HepG2 (cell line): ENCODE measurements around the gene PPP1R16B. TPM values are rescaled to one million over a fixed set of nuclear protein-coding genes. Genes with fewer than 3 reads are reported as not detected.

Source experiments
- ATAC-seq: fragments of 200-7000 bp; cut with Tn5 transposase; 3 replicates; pipeline ENCODE4 v1.9.1; 2020; ENCODE audit warnings: mild to moderate bottlenecking, moderate library complexity
- BruUV-seq: library from RNA; stranded (reverse); fragments of 400-500 nt; replicated peaks from 2 replicates; lab custom pipeline; 2021; lab: Mats Ljungman, UMichigan
- CTCF ChIA-PET: fragments of 300-600 bp; formaldehyde crosslinking; extraction: SDS; loops from one replicate; lab custom pipeline; 2021; ENCODE audit warnings: low total read pairs, inconsistent platforms, low intra/inter-chr PET ratio; lab: Yijun Ruan, JAX
- POLR2A ChIA-PET: fragments of 350-600 bp; sonication (Branson Sonifier 250); formaldehyde crosslinking; loops from one replicate; lab custom pipeline; 2020; ENCODE audit warnings: antibody characterized with exemption, inconsistent platforms; lab: Yijun Ruan, JAX
- DNase-seq: peaks from one replicate; pipeline ENCODE4 v3.0.0-alpha.2; 2015; ENCODE audit warnings: low spot score
- FAIRE-seq: peaks from 3 replicates; lab custom pipeline; 2011; peaks lifted over from hg19 to GRCh38; lab: Jason Lieb, UNC
- H2AFZ ChIP-seq: one replicate; pipeline ENCODE4 v1.6.1; 2011; ENCODE audit warnings: low read length, inconsistent platforms
- H3K27ac ChIP-seq: fragments of 300-600 bp; 3 replicates; pipeline ENCODE4 v1.8.0; 2011; ENCODE audit warnings: mixed run types, mild to moderate bottlenecking, mixed read lengths, low read length, inconsistent platforms; ENCODE audit not compliant: insufficient read depth; ENCODE audit errors: extremely low read length
- H3K27me3 ChIP-seq, 2 experiments: fragments of 200-600 bp in 1 of 2; 2 replicates in 1 of 2; 3 replicates in 1 of 2; pipeline versions ENCODE4 v1.6.0 to v1.8.0; 2011; ENCODE audit warnings: low read length in 2 of 2, mild to moderate bottlenecking in 2 of 2, moderate library complexity in 2 of 2, inconsistent platforms in 1 of 2; ENCODE audit not compliant: insufficient read depth in 2 of 2, control insufficient read depth in 1 of 2
- H3K36me3 ChIP-seq, 2 experiments: fragments of 200-600 bp in 1 of 2; replicated peaks in 1 of 2; 2 replicates in 1 of 2; 3 replicates in 1 of 2; pipeline versions ENCODE4 v1.5.1 to v1.8.0; 2011; ENCODE audit warnings: low read length in 2 of 2, inconsistent platforms in 1 of 2; ENCODE audit not compliant: insufficient read depth in 2 of 2, control insufficient read depth in 1 of 2
- H3K4me1 ChIP-seq: 2 replicates; pipeline ENCODE4 v1.5.1; 2012; ENCODE audit warnings: low read length, inconsistent platforms; ENCODE audit not compliant: insufficient read depth
- H3K4me2 ChIP-seq: 2 replicates; pipeline ENCODE4 v1.6.0; 2011; ENCODE audit warnings: low read depth, low read length, inconsistent platforms
- H3K4me3 ChIP-seq, 3 experiments: fragments of 200-600 bp in 1 of 3; sonication (generic), shearing (Covaris generic) in 1 of 3; replicated peaks in 1 of 3; 2 replicates each; pipeline ENCODE4 v1.5.1; 2011 to 2016; ENCODE audit warnings: low read length in 3 of 3, inconsistent platforms in 2 of 3, low read depth in 2 of 3, mild to moderate bottlenecking in 2 of 3, control low read depth in 1 of 3, mixed read lengths in 1 of 3; ENCODE audit not compliant: insufficient read depth in 1 of 3
- H3K79me2 ChIP-seq: one replicate; pipeline ENCODE4 v1.6.1; 2011; ENCODE audit warnings: low read length, inconsistent platforms; ENCODE audit not compliant: insufficient read depth
- H3K9ac ChIP-seq: 2 replicates; pipeline ENCODE4 v1.6.0; 2011; ENCODE audit warnings: mild to moderate bottlenecking, low read depth, low read length, inconsistent platforms; ENCODE audit not compliant: insufficient read depth
- H3K9me3 ChIP-seq: 2 replicates; pipeline ENCODE4 v1.5.1; 2012; ENCODE audit warnings: mild to moderate bottlenecking, low read length
- H4K20me1 ChIP-seq: 2 replicates; pipeline ENCODE4 v1.6.0; 2011; ENCODE audit warnings: inconsistent platforms, mild to moderate bottlenecking, low read length, moderate library complexity; ENCODE audit not compliant: insufficient read depth
- ATF7-NPFF ChIP-seq: sonication (generic); formaldehyde crosslinking; IDR thresholded peaks from 2 replicates; pipeline ENCODE4 v1.8.1; 2023; ENCODE audit warnings: mild to moderate bottlenecking, low read depth, missing genetic modification reagents, moderate library complexity
- HMG20A ChIP-seq: IDR thresholded peaks from 2 replicates; pipeline ENCODE4 v1.6.1; 2016; ENCODE audit warnings: borderline replicate concordance
- KDM4B ChIP-seq: sonication (generic); formaldehyde crosslinking; IDR thresholded peaks from 2 replicates; pipeline ENCODE4 v1.4.0; 2020; ENCODE audit warnings: missing genetic modification reagents
- NCOR1 ChIP-seq: fragments of 200-600 bp; sonication (generic); IDR thresholded peaks from 2 replicates; pipeline ENCODE4 v1.7.0; 2017; ENCODE audit warnings: antibody characterized with exemption, low read length, borderline replicate concordance
- NFATC3 ChIP-seq: sonication (generic); formaldehyde crosslinking; IDR thresholded peaks from 2 replicates; pipeline ENCODE4 v1.5.1; 2020; ENCODE audit warnings: mild to moderate bottlenecking, missing genetic modification reagents
- NPAS2 ChIP-seq: sonication (generic); formaldehyde crosslinking; IDR thresholded peaks from 2 replicates; pipeline ENCODE4 v1.8.0; 2022; ENCODE audit warnings: mild to moderate bottlenecking, missing genetic modification reagents, borderline replicate concordance
- TBL1XR1 ChIP-seq: fragments of 150-350 bp; IDR thresholded peaks from 2 replicates; pipeline ENCODE4 v1.6.1; 2014; ENCODE audit warnings: borderline replicate concordance, low read length; ENCODE audit not compliant: partially characterized antibody
- ZNF224 ChIP-seq: sonication (generic); formaldehyde crosslinking; IDR thresholded peaks from 2 replicates; pipeline ENCODE4 v1.5.0; 2020; ENCODE audit warnings: mild to moderate bottlenecking, missing genetic modification reagents
- ZNF253 ChIP-seq: sonication (generic); formaldehyde crosslinking; IDR thresholded peaks from 2 replicates; pipeline ENCODE4 v1.8.0; 2022; ENCODE audit warnings: mild to moderate bottlenecking, missing genetic modification reagents, borderline replicate concordance
- ZNF331 ChIP-seq: sonication (generic); formaldehyde crosslinking; IDR thresholded peaks from 2 replicates; pipeline ENCODE4 v1.4.0; 2020; ENCODE audit warnings: missing genetic modification reagents
- ZNF564 ChIP-seq: sonication (generic); formaldehyde crosslinking; IDR thresholded peaks from 2 replicates; pipeline ENCODE4 v1.8.1; 2023; ENCODE audit warnings: mild to moderate bottlenecking, missing genetic modification reagents
- ZNF777 ChIP-seq: sonication (generic); formaldehyde crosslinking; IDR thresholded peaks from 2 replicates; pipeline ENCODE4 v1.4.0; 2020; ENCODE audit warnings: missing genetic modification reagents
- WGBS: methylation state at CpG from one replicate; pipeline ENCODE4 v1.1.6; 2017; ENCODE audit warnings: low lambda C conversion rate; 5-methylcytosine and 5-hydroxymethylcytosine counted together
- in situ Hi-C: cut with HindIII; loops from 2 replicates; pipeline ENCODE4 v1.10.0; 2017; ENCODE audit warnings: low pct_unique_long_range_greater_than_20kb; ENCODE audit not compliant: extremely low pct_ligation_motif_present
- intact Hi-C: fragments of 100-400 bp; cut with micrococcal nuclease; formaldehyde crosslinking; loops from one replicate; pipeline ENCODE4 v1.10.0; 2022; ENCODE audit not compliant: unreplicated experiment
- polyA plus RNA-seq, 8 experiments: library from polyadenylated mRNA; depleted of rRNA in 3 of 8; stranded (reverse) in 7 of 8; unstranded in 1 of 8; fragments of >200 nt; fragmentation: Illumina TruSeq in 4 of 8; extraction: Trizol in 4 of 8; gene quantifications; 2 replicates each; pipeline versions ENCODE4 v1.2.1 to v1.2.3, GENCODE V29; 2011 to 2016; ENCODE audit warnings: low read depth in 4 of 8, missing spikeins in 1 of 8, mixed read lengths in 1 of 8; ENCODE audit not compliant: insufficient read depth in 1 of 8
- total RNA-seq, 5 experiments: library from RNA; depleted of rRNA; stranded (reverse); fragments of >200 nt; fragmentation: Illumina TruSeq; extraction: Trizol; gene quantifications; 2 replicates each; pipeline ENCODE4 v1.2.3, GENCODE V29; 2016; ENCODE audit warnings: low read depth in 1 of 5
- TF ChIP-seq, protein P1 (sequence below): sonication (generic); formaldehyde crosslinking; IDR thresholded peaks from 2 replicates; pipeline ENCODE4 v1.5.0; 2020; ENCODE audit warnings: mild to moderate bottlenecking, missing genetic modification reagents, borderline replicate concordance
- TF ChIP-seq, protein P2 (sequence below): sonication (generic); formaldehyde crosslinking; IDR thresholded peaks from 2 replicates; pipeline ENCODE4 v1.5.0; 2020; ENCODE audit warnings: missing genetic modification reagents, mild to moderate bottlenecking, borderline replicate concordance
- TF ChIP-seq, protein P3 (sequence below): IDR thresholded peaks from 2 replicates; pipeline ENCODE4 v1.6.1; 2016
- TF ChIP-seq, protein P4 (sequence below): sonication (generic); formaldehyde crosslinking; IDR thresholded peaks from 2 replicates; pipeline ENCODE4 v1.8.1; 2023; ENCODE audit warnings: mild to moderate bottlenecking, missing genetic modification reagents

The PPP1R16B gene
- total and polyA plus RNA-seq, 2 of the 13 experiments (the other 11 are each of a cell fraction or from before 2014, with no cell fraction given), result 0.02 to 0.11 TPM

DNA sequence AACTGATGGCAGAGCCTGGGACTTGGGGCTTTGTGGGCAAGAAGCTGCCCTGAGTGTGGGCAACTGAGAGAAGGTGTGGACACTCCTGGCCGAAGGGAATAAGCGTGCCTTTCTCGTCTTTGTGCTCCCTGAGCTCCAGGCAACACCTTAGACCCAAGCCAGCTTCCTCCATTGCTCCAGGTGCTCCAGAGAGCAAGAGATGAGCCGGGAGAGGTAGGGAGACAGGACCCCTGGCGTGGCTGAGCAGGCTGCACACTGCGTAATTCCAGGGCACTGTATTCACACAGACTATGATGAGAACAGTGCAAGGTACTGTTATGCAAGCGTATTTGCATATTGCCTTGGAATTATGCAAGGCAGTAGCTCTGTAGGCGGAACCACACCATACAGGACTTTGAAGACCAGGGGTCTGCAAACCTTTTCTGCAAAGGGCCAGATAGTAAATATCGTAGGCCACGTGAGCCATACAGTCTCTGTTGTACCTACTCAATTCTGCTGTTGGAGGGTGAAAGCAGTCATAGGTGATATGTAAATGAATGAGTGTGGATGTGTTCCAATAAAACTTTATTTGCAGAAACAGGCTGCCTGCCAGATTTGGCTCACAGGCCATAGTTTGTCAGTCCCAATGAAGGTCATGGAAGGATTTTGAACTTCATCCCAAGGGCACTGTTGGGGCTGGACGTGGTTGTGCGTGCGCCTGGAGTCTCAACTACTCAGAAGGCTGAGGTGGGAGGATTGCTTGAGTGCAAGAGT is 78.7 kb downstream of the PPP1R16B start:
- Histone ChIP-seq H3K27ac (no peak overlapping the region), H3K4me2 (peak overlapping the region; percentile 2; the same call in 1 of the 2 replicates), H3K79me2 (no peaks in the 10 kb centered on the region), H3K36me3 (no peaks in the 10 kb centered on the region), H3K9ac (no peak overlapping the region), H3K27me3 (peaks cover 5 to 6% of the 10 kb centered on the region in 2 experiments; a peak in 1 of 5 replicates), H3K4me3 (no peak overlapping the region), H3K4me1 (peaks cover 24% of the 10 kb centered on the region), H4K20me1 (no peaks in the 10 kb centered on the region), H2AFZ (no peak overlapping the region), H3K9me3 (no peaks in the 10 kb centered on the region)
- DNase-seq (peak; percentile 62), ATAC-seq (peak; percentile 86), FAIRE-seq (peak; percentile 91)
- intact Hi-C loops, result no loop called here
- CTCF ChIA-PET, result no interaction called here
- BruUV-seq, result no TSS peak
- in situ Hi-C loops, result no loop called here
- POLR2A ChIA-PET, result no interaction called here
- 16% methylated on average over 12 of the region's 13 CpGs for whole genome bisulfite sequencing
- TF ChIP-seq NCOR1, result peak; percentile 58; the same call in 1 of the 2 replicates
- TF ChIP-seq ZNF564, result no peak
- TF ChIP-seq NPAS2 (CRISPR knock-in tag), result no peak
- no peak for TF ChIP-seq ZNF331
- TF ChIP-seq ATF7-NPFF (CRISPR knock-in tag), result no peak
- TF ChIP-seq, protein P1, sequence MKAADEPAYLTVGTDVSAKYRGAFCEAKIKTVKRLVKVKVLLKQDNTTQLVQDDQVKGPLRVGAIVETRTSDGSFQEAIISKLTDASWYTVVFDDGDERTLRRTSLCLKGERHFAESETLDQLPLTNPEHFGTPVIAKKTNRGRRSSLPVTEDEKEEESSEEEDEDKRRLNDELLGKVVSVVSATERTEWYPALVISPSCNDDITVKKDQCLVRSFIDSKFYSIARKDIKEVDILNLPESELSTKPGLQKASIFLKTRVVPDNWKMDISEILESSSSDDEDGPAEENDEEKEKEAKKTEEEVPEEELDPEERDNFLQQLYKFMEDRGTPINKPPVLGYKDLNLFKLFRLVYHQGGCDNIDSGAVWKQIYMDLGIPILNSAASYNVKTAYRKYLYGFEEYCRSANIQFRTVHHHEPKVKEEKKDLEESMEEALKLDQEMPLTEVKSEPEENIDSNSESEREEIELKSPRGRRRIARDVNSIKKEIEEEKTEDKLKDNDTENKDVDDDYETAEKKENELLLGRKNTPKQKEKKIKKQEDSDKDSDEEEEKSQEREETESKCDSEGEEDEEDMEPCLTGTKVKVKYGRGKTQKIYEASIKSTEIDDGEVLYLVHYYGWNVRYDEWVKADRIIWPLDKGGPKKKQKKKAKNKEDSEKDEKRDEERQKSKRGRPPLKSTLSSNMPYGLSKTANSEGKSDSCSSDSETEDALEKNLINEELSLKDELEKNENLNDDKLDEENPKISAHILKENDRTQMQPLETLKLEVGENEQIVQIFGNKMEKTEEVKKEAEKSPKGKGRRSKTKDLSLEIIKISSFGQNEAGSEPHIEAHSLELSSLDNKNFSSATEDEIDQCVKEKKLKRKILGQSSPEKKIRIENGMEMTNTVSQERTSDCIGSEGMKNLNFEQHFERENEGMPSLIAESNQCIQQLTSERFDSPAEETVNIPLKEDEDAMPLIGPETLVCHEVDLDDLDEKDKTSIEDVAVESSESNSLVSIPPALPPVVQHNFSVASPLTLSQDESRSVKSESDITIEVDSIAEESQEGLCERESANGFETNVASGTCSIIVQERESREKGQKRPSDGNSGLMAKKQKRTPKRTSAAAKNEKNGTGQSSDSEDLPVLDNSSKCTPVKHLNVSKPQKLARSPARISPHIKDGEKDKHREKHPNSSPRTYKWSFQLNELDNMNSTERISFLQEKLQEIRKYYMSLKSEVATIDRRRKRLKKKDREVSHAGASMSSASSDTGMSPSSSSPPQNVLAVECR (CRISPR knock-in tag), result 0 out of 2 replicates have a peak, but pooled peaks have one; percentile 16
- TF ChIP-seq ZNF253 (CRISPR knock-in tag), result no peak
- TF ChIP-seq TBL1XR1, result peak; percentile 43
- TF ChIP-seq, protein P2, sequence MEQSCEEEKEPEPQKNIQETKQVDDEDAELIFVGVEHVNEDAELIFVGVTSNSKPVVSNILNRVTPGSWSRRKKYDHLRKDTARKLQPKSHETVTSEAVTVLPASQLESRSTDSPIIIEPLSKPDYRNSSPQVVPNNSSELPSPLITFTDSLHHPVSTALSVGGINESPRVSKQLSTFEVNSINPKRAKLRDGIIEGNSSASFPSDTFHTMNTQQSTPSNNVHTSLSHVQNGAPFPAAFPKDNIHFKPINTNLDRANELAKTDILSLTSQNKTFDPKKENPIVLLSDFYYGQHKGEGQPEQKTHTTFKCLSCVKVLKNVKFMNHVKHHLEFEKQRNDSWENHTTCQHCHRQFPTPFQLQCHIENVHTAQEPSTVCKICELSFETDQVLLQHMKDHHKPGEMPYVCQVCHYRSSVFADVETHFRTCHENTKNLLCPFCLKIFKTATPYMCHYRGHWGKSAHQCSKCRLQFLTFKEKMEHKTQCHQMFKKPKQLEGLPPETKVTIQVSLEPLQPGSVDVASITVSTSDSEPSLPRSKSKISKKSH, result no peak
- TF ChIP-seq, protein P3, sequence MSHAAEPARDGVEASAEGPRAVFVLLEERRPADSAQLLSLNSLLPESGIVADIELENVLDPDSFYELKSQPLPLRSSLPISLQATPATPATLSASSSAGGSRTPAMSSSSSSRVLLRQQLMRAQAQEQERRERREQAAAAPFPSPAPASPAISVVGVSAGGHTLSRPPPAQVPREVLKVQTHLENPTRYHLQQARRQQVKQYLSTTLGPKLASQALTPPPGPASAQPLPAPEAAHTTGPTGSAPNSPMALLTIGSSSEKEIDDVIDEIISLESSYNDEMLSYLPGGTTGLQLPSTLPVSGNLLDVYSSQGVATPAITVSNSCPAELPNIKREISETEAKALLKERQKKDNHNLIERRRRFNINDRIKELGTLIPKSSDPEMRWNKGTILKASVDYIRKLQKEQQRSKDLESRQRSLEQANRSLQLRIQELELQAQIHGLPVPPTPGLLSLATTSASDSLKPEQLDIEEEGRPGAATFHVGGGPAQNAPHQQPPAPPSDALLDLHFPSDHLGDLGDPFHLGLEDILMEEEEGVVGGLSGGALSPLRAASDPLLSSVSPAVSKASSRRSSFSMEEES (CRISPR knock-in tag), result no peak
- no peak for TF ChIP-seq HMG20A (CRISPR knock-in tag)
- TF ChIP-seq, protein P4, sequence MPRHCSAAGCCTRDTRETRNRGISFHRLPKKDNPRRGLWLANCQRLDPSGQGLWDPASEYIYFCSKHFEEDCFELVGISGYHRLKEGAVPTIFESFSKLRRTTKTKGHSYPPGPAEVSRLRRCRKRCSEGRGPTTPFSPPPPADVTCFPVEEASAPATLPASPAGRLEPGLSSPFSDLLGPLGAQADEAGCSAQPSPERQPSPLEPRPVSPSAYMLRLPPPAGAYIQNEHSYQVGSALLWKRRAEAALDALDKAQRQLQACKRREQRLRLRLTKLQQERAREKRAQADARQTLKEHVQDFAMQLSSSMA (CRISPR knock-in tag), result no peak
- no peak for TF ChIP-seq KDM4B (CRISPR knock-in tag)
- no peak for TF ChIP-seq ZNF224
- no peak for TF ChIP-seq ZNF777 (CRISPR knock-in tag)
- no peak for TF ChIP-seq NFATC3 (CRISPR knock-in tag)
